HepG2 (cell line): ENCODE results near the gene UBASH3A. TPM values are rescaled to one million over a fixed set of nuclear protein-coding genes. Genes with fewer than 3 reads are reported as not detected.

Experiments used
- ARNTL ChIP-seq: sonication (generic); formaldehyde crosslinking; IDR thresholded peaks from 2 replicates; pipeline ENCODE4 v1.4.0; 2020; ENCODE audit warnings: mild to moderate bottlenecking, missing genetic modification reagents
- NFAT5 ChIP-seq: sonication (generic); formaldehyde crosslinking; IDR thresholded peaks from 2 replicates; pipeline ENCODE4 v1.4.0; 2020; ENCODE audit warnings: missing genetic modification reagents
- NR3C1 ChIP-seq: sonication (generic); formaldehyde crosslinking; IDR thresholded peaks from 2 replicates; pipeline ENCODE4 v1.4.0; 2020; ENCODE audit warnings: missing genetic modification reagents
- PATZ1 ChIP-seq: sonication (generic); formaldehyde crosslinking; IDR thresholded peaks from 2 replicates; pipeline ENCODE4 v1.4.0; 2020; ENCODE audit warnings: missing genetic modification reagents
- ZFP82 ChIP-seq: sonication (generic); formaldehyde crosslinking; IDR thresholded peaks from 2 replicates; pipeline ENCODE4 v1.5.1; 2020; ENCODE audit warnings: mild to moderate bottlenecking, missing genetic modification reagents, borderline replicate concordance
- ZMYM3 ChIP-seq: sonication (generic); formaldehyde crosslinking; IDR thresholded peaks from 2 replicates; pipeline ENCODE4 v1.5.1; 2020; ENCODE audit warnings: mild to moderate bottlenecking, missing genetic modification reagents
- ZNF142 ChIP-seq: sonication (generic); formaldehyde crosslinking; IDR thresholded peaks from 2 replicates; pipeline ENCODE4 v1.4.0; 2020; ENCODE audit warnings: missing genetic modification reagents
- ZNF280D ChIP-seq: sonication (generic); formaldehyde crosslinking; IDR thresholded peaks from 2 replicates; pipeline ENCODE4 v1.5.1; 2020; ENCODE audit warnings: mild to moderate bottlenecking, missing genetic modification reagents
- ZNF292 ChIP-seq: sonication (generic); formaldehyde crosslinking; IDR thresholded peaks from 2 replicates; pipeline ENCODE4 v1.8.1; 2022; ENCODE audit warnings: mild to moderate bottlenecking, low read depth, missing genetic modification reagents, borderline replicate concordance
- ZNF770 ChIP-seq: sonication (generic); formaldehyde crosslinking; IDR thresholded peaks from 2 replicates; pipeline ENCODE4 v1.5.0; 2020; ENCODE audit warnings: mild to moderate bottlenecking, missing genetic modification reagents
- polyA plus RNA-seq, 8 experiments: library from polyadenylated mRNA; depleted of rRNA in 3 of 8; stranded (reverse) in 7 of 8; unstranded in 1 of 8; fragments of >200 nt; fragmentation: Illumina TruSeq in 4 of 8; extraction: Trizol in 4 of 8; gene quantifications; 2 replicates each; pipeline versions ENCODE4 v1.2.1 to v1.2.3, GENCODE V29; 2011 to 2016; ENCODE audit warnings: low read depth in 4 of 8, missing spikeins in 1 of 8, mixed read lengths in 1 of 8; ENCODE audit not compliant: insufficient read depth in 1 of 8
- total RNA-seq, 5 experiments: library from RNA; depleted of rRNA; stranded (reverse); fragments of >200 nt; fragmentation: Illumina TruSeq; extraction: Trizol; gene quantifications; 2 replicates each; pipeline ENCODE4 v1.2.3, GENCODE V29; 2016; ENCODE audit warnings: low read depth in 1 of 5

UBASH3A gene
- total and polyA plus RNA-seq, 2 of the 13 experiments (the other 11 are each of a cell fraction or from before 2014, with no cell fraction given) = not detected

GRCh38 chr21:42389449-42389835 is 14.3 kb upstream of the UBASH3A start (continued):
- TF ChIP-seq NFAT5 (no peak), ZNF292 (peak; percentile 19; the same call in 1 of the 2 replicates), ZFP82 (CRISPR knock-in tag) (no peak), ZNF142 (CRISPR knock-in tag) (no peak), ZMYM3 (CRISPR knock-in tag) (no peak), ZNF280D (CRISPR knock-in tag) (no peak), NR3C1 (CRISPR knock-in tag) (no peak), ARNTL (CRISPR knock-in tag) (no peak), PATZ1 (CRISPR knock-in tag) (peak; percentile 59; the same call in 1 of the 2 replicates), ZNF770 (CRISPR knock-in tag) (no peak)
